Vagina (tissue), 2 donors: ENCODE measurements around the gene SHLD1. TPM values are rescaled to one million over a fixed set of nuclear protein-coding genes. Genes with fewer than 3 reads are reported as not detected.
"Not testable (repeated sequence)": the region's sequence is repeated elsewhere in the genome, so short reads cannot be mapped to it uniquely, and the experiment has no call there.

ENCODE experiments used
- DNase-seq, 2 donors: peaks; one replicate each; pipeline ENCODE4 v3.0.0-alpha.2; 2017; ENCODE audit errors: extremely low spot score in 2 of 2
- H3K27ac ChIP-seq: fragments of 200-600 bp; sonication (generic); one replicate; pipeline ENCODE4 v1.5.1; 2019
- H3K27me3 ChIP-seq: fragments of 200-600 bp; sonication (generic); one replicate; pipeline ENCODE4 v1.5.1; 2019
- H3K36me3 ChIP-seq, 2 donors: fragments of 200-600 bp; sonication (generic); one replicate each; pipeline ENCODE4 v1.5.1; 2017 to 2019
- H3K4me1 ChIP-seq: fragments of 200-600 bp; sonication (generic); one replicate; pipeline ENCODE4 v1.5.1; 2019
- H3K4me3 ChIP-seq, 2 donors: fragments of 200-600 bp; sonication (generic); 1 replicate in 1 of 2; 2 replicates in 1 of 2; pipeline ENCODE4 v1.5.1; 2016 to 2019
- H3K9me3 ChIP-seq: fragments of 200-600 bp; sonication (generic); one replicate; pipeline ENCODE4 v1.5.1; 2019
- POLR2A ChIP-seq, 2 donors: fragments of 450-650 bp; IDR thresholded peaks; one replicate each; pipeline ENCODE4 v1.6.1; 2017; ENCODE audit warnings: antibody characterized with exemption in 2 of 2, mild to moderate bottlenecking in 2 of 2, moderate library complexity in 2 of 2
- POLR2AphosphoS5 ChIP-seq, 2 donors: sonication (generic); formaldehyde crosslinking; IDR thresholded peaks; one replicate each; pipeline ENCODE4 v1.9.0; 2017; ENCODE audit warnings: antibody characterized with exemption in 2 of 2, mild to moderate bottlenecking in 2 of 2, low read depth in 1 of 2; ENCODE audit not compliant: insufficient read depth in 1 of 2
- intact Hi-C: fragments of 100-400 bp; cut with DNase I; formaldehyde crosslinking; loops from one replicate; pipeline ENCODE4 v1.15.1; 2023
- total RNA-seq: library from RNA; depleted of rRNA; stranded (reverse); fragments of >200 nt; gene quantifications from one replicate; pipeline ENCODE4 v1.2.3, GENCODE V29; 2016
- TF ChIP-seq, protein P1 (sequence below), 3 experiments: fragments of 450-650 bp in 2 of 3; fragments of 200-600 bp in 1 of 3; sonication (generic) in 1 of 3; IDR thresholded peaks; one replicate each; pipeline ENCODE4 v1.5.1; 2017 to 2019; ENCODE audit warnings: antibody characterized with exemption in 3 of 3, mild to moderate bottlenecking in 2 of 3, moderate library complexity in 2 of 3

SHLD1 gene
- total RNA-seq, 1 donor from 2014 or later = 0.98 TPM

DNA sequence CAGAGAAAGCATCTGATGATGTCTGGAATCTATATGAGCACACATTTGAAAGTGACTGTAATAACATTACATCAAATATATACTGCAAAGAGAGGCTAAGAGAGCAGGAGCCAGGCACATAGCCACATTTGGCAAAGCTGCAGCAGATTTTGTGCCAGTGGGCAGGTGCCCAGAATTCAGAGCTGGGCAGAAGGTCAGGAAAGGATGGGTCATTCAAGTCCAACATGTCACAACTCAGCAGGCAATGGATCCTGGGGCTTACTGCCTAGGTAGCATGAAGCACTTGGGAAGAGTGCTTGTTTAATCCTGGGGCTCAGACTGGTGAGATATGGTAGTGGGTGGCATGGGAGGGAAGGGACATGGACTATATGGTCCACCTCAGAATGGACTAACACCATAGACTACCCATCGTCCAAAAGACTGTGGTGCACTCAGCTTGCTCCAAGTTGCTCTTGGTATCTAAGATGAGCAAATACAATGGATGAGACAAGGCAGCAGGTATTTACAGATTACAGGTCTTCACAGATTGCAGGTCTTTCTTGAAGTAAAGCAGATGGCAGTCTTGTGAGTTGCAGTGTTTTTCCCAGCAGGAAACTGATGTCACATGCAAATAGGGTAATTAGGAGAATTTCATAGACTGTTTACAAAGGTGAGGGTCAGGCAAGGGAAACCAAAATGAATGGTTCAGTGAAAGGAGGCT lies 31.2 kb upstream of the SHLD1 start:
- intact Hi-C loops = no loop called here
- Histone ChIP-seq H3K27ac (no peak overlapping the region), H3K9me3 (no peaks in the 10 kb centered on the region), H3K36me3 (no peaks in the 10 kb centered on the region), H3K4me1 (no peaks in the 10 kb centered on the region), H3K4me3 (no peak overlapping the region), H3K27me3 (no peaks in the 10 kb centered on the region)
- TF ChIP-seq POLR2A (IDR thresholded peaks at IDR 0.05) = no peak
- TF ChIP-seq, protein P1, sequence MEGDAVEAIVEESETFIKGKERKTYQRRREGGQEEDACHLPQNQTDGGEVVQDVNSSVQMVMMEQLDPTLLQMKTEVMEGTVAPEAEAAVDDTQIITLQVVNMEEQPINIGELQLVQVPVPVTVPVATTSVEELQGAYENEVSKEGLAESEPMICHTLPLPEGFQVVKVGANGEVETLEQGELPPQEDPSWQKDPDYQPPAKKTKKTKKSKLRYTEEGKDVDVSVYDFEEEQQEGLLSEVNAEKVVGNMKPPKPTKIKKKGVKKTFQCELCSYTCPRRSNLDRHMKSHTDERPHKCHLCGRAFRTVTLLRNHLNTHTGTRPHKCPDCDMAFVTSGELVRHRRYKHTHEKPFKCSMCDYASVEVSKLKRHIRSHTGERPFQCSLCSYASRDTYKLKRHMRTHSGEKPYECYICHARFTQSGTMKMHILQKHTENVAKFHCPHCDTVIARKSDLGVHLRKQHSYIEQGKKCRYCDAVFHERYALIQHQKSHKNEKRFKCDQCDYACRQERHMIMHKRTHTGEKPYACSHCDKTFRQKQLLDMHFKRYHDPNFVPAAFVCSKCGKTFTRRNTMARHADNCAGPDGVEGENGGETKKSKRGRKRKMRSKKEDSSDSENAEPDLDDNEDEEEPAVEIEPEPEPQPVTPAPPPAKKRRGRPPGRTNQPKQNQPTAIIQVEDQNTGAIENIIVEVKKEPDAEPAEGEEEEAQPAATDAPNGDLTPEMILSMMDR (IDR thresholded peaks at IDR 0.05) = no peak
- no peak for TF ChIP-seq POLR2AphosphoS5 (IDR thresholded peaks at IDR 0.05; ENCODE audit: insufficient read depth in 1 of 2, low read depth in 1 of 2)
- DNase-seq = no peak

DNA sequence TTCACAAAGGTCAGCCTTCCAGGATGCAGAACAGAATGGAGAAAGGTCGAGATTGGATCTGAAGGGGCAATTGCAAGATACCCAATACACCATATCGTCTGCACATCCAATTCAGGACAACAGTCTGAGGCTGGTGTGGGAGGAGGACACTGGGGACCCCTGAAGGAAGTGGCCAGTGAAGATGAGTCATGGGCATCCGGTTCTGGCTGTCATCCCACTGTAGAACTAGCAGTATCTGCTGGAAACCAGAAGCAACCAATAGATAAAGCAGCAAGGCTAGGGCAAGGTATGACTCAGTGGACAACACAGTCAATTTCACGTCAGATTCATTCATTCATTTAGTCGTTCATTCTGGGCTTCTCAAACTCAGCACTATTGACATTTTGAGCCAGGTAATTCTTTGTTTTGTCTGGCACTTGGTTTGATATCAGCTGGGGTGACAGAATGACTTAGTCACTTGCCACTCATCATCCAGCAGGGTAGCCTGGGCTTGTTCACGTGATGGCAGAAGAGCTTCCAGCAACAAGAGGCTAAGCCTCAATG lies 30.3 kb upstream of the SHLD1 start:
- TF ChIP-seq POLR2AphosphoS5 (IDR thresholded peaks at IDR 0.05; ENCODE audit: insufficient read depth in 1 of 2, low read depth in 1 of 2) (no peak), POLR2A (IDR thresholded peaks at IDR 0.05) (no peak)
- DNase-seq = no peak
- Histone ChIP-seq H3K27me3 (no peaks in the 10 kb centered on the region), H3K4me1 (no peaks in the 10 kb centered on the region), H3K4me3 (no peak overlapping the region), H3K36me3 (no peaks in the 10 kb centered on the region), H3K9me3 (no peaks in the 10 kb centered on the region), H3K27ac (no peak overlapping the region)
- intact Hi-C loops = no loop called here

DNA sequence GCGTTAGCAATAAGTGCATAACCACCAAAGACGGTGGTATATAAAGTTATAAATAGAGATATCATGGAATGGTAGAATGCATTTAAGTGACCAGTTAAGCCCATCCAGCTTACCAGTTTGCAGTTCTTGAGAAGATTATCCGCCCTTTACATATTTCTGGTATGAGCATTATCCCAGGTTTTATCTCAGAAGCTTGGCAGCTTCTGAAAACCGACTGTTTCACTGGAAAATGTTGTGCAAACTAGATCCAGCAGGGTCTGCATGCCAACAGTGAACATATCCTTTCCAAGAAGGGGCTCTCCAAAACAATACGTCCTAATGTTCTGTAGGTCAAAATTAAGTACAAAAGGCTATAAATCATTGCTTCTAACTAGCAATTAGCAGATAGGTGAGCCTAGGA lies 29.5 kb upstream of the SHLD1 start:
- no peaks in the 10 kb centered on the region for H3K36me3 ChIP-seq
- no peak overlapping the region for H3K4me3 ChIP-seq
- H3K4me1 ChIP-seq = no peaks in the 10 kb centered on the region
- TF ChIP-seq POLR2A (IDR thresholded peaks at IDR 0.05) (no peak), POLR2AphosphoS5 (IDR thresholded peaks at IDR 0.05; ENCODE audit: insufficient read depth in 1 of 2, low read depth in 1 of 2) (no peak)
- TF ChIP-seq, protein P1 (IDR thresholded peaks at IDR 0.05) = no peak
- no peaks in the 10 kb centered on the region for H3K27me3 ChIP-seq
- no peak for DNase-seq
- intact Hi-C loops = no loop called here
- H3K9me3 ChIP-seq = no peaks in the 10 kb centered on the region
- no peak overlapping the region for H3K27ac ChIP-seq

DNA sequence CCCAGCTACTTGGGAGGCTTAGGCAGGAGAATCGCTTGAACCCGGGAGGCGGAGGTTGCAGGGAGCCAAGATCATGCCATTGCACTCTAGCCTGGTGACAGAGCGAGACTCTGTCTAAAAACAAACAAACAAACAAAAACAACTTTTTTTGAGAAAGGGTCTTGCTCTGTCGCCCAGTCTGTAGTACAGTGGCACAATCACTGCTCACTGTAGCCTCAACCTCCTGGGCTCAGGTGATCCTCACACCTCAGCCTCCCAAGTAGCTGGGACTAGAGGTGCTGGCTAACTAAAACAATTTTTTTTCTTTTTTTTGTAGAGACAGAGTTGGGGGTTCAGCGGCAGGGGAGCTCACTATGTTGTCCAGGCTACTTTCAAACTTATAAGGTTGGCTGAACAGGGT lies 28.8 kb upstream of the SHLD1 start:
- DNase-seq, H3K27me3 ChIP-seq, H3K36me3 ChIP-seq, H3K27ac ChIP-seq, intact Hi-C loops, H3K4me1 ChIP-seq, H3K4me3 ChIP-seq, H3K9me3 ChIP-seq: not testable (repeated sequence)

DNA sequence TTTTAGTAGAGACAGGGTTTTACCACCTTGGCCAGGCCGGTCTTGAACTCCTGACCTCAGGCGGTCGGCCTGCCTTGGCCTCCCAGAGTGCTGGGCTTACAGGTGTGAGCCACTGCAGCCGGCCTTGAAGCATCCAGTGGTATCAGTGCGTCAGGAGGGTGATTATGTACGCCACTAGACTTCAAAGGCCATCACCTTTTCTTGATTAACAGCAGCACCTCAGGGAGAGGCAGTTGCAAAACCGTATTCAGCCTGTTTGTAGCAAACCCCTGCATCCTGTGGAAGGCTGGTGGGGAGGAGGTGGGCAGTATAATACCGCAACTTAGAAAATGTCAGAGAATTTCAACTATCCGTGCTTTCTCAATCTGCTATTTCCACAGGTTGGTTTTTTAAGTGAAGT lies 27.3 kb upstream of the SHLD1 start:
- Histone ChIP-seq H3K4me3 (no peak overlapping the region), H3K4me1 (no peaks in the 10 kb centered on the region), H3K36me3 (no peaks in the 10 kb centered on the region), H3K27ac (no peak overlapping the region), H3K27me3 (no peaks in the 10 kb centered on the region), H3K9me3 (no peaks in the 10 kb centered on the region)
- TF ChIP-seq, protein P1 (IDR thresholded peaks at IDR 0.05) = no peak
- TF ChIP-seq POLR2AphosphoS5 (IDR thresholded peaks at IDR 0.05; ENCODE audit: insufficient read depth in 1 of 2, low read depth in 1 of 2) = no peak
- TF ChIP-seq POLR2A (IDR thresholded peaks at IDR 0.05) = no peak
- no peak for DNase-seq
- intact Hi-C loops = no loop called here

DNA sequence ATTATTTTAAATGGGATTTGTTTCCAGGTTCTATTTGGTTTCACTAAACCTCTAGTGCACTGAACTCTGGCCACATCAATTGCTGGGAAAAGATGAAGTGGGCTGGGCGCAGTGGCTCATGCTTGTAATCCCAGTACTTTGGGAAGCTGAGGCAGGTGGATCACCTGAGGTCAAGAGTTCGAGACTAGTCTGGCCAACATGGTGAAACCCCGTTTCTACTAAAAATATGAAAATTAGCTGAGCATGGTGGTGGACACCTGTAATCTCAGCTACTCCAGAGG lies 25.1 kb upstream of the SHLD1 start:
- H3K36me3 ChIP-seq, H3K4me3 ChIP-seq, intact Hi-C loops, H3K4me1 ChIP-seq, H3K27me3 ChIP-seq, DNase-seq, H3K27ac ChIP-seq, H3K9me3 ChIP-seq: not testable (repeated sequence)
